Brain microvascular endothelial cell (primary cell): ENCODE results near the gene SDF2.
A peak's percentile ranks its signal among the peaks of the same experiment; 100 is the strongest.

Experiments used
- DNase-seq: peaks from one replicate; pipeline ENCODE4 v3.0.0-alpha.2; 2020
- H3K27ac ChIP-seq: fragments of 250-450 bp; sonication (Bioruptor Pico); 2 replicates; pipeline ENCODE4 v1.5.1; 2020; ENCODE audit warnings: mild to moderate bottlenecking, moderate library complexity
- H3K27me3 ChIP-seq: fragments of 250-450 bp; sonication (Bioruptor Pico); replicated peaks from 2 replicates; pipeline ENCODE4 v1.5.1; 2020; ENCODE audit warnings: mild to moderate bottlenecking
- H3K36me3 ChIP-seq: fragments of 250-450 bp; sonication (Bioruptor Pico); replicated peaks from 2 replicates; pipeline ENCODE4 v1.5.1; 2020; ENCODE audit warnings: mild to moderate bottlenecking
- H3K4me3 ChIP-seq: 2 replicates; pipeline ENCODE4 v1.5.1; 2011; ENCODE audit warnings: low read depth, mild to moderate bottlenecking, control low read depth, low read length, moderate library complexity
- in situ Hi-C: cut with HindIII; loops from 2 replicates; pipeline ENCODE4 v1.10.0; 2017; ENCODE audit warnings: low sequenced_read_pairs, low pct_ligation_motif_present
- TF ChIP-seq, protein P1 (sequence below): IDR thresholded peaks from 2 replicates; pipeline ENCODE4 v1.5.1; 2011; ENCODE audit warnings: low read depth, mild to moderate bottlenecking, moderate library complexity, low read length, control low read depth, inconsistent platforms; ENCODE audit errors: missing control alignments

SDF2 gene

DNA sequence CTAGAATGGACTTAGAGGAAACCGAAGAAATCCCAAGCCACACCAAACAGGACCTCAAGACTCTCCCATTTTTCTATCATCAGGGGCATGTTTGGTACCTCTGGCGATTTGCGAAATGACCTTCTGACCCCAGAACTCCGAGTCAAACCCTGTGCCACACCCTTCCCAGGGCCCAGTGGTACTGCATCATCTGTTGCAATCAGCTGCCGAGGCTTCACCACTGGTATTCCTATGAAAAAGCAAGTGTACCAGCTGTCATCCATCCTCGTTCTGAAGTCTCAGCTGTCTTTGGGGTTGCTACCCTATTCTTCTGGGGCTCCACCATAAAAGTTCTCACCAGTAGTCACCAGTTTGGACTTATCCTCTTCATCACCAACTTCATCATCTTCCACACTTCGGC, 45.4 kb downstream of the SDF2 start:
- TF ChIP-seq, protein P1, sequence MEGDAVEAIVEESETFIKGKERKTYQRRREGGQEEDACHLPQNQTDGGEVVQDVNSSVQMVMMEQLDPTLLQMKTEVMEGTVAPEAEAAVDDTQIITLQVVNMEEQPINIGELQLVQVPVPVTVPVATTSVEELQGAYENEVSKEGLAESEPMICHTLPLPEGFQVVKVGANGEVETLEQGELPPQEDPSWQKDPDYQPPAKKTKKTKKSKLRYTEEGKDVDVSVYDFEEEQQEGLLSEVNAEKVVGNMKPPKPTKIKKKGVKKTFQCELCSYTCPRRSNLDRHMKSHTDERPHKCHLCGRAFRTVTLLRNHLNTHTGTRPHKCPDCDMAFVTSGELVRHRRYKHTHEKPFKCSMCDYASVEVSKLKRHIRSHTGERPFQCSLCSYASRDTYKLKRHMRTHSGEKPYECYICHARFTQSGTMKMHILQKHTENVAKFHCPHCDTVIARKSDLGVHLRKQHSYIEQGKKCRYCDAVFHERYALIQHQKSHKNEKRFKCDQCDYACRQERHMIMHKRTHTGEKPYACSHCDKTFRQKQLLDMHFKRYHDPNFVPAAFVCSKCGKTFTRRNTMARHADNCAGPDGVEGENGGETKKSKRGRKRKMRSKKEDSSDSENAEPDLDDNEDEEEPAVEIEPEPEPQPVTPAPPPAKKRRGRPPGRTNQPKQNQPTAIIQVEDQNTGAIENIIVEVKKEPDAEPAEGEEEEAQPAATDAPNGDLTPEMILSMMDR = no peak
- Histone ChIP-seq H3K27me3 (no peaks in the 10 kb centered on the region), H3K27ac (no peak overlapping the region), H3K4me3 (no peak overlapping the region), H3K36me3 (peaks cover 83% of the 10 kb centered on the region)
- DNase-seq = no peak
- in situ Hi-C loops = no loop called here

DNA sequence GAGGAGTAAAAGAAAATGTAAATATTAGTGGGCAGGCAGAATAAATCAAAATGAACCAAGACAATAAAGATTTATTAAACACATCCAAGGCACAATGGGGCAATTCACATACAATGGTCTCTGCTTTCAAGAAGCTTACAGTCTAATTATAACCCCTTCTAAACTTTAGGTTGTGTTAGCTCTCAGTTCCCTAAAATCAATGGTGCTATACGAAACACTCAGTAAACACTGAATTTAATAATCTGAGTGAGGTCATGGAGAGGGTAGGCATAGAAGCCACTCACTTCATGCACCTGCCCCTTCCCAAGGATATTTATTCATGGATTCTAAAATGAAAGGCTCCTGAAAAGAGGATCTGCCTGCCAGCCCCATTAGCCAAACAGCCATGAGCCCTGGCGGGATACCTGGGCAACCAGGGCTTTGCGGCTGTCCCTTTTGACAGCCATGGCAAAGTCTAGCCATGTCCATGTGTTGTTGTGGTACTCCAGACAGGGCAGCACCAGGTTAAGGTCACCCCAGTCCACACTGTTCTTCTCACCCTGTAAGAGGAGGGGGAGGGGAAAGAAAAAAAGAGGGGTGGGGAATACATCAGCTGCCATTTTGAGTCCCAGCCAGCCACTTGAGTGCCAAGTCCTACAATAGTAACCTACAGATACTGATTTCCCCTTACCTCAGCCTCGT, 46.3 kb downstream of the SDF2 start:
- in situ Hi-C loops = no loop called here
- H3K27me3 ChIP-seq = no peaks in the 10 kb centered on the region
- DNase-seq = no peak
- H3K27ac ChIP-seq = no peak overlapping the region
- H3K4me3 ChIP-seq = no peak overlapping the region
- H3K36me3 ChIP-seq = peaks cover 83% of the 10 kb centered on the region
- TF ChIP-seq, protein P1 = no peak

DNA sequence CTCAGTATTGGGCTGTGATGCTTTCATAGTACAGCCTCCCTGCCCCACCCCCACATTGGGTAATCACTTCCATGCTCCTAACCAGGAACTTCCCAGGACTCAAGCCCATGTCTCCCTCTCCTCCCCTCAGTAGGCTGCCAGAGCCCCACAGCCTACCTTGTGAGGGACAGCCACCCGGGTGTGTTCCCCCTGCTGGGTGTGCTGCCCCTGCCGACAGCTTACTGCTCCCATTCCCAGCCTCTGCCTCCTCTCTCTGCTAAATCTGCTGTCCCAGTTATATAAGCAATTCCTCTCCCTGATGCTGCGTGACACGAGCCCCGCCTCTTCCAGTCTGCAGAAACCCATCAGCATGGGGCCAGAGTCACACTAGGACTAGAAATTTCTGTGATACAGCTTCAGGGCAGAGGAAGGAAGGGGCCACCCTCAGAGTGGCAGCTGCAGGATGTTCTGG, 47.8 kb downstream of the SDF2 start, which contains the start of gene RSKR:
Gene RSKR, minus strand, starts transcription at position 255 of the 451 bp plus-strand sequence. Its CDS starts 24 bp downstream, at position 231.
- Histone ChIP-seq H3K4me3 (no peak within 1 kb of the TSS), H3K36me3 (peaks cover 73% of the 10 kb centered on the region), H3K27me3 (no peaks in the 10 kb centered on the region), H3K27ac (no peak within 1 kb of the TSS)
- in situ Hi-C loops = no loop called here
- no peak for DNase-seq
- TF ChIP-seq, protein P1 = no peak

DNA sequence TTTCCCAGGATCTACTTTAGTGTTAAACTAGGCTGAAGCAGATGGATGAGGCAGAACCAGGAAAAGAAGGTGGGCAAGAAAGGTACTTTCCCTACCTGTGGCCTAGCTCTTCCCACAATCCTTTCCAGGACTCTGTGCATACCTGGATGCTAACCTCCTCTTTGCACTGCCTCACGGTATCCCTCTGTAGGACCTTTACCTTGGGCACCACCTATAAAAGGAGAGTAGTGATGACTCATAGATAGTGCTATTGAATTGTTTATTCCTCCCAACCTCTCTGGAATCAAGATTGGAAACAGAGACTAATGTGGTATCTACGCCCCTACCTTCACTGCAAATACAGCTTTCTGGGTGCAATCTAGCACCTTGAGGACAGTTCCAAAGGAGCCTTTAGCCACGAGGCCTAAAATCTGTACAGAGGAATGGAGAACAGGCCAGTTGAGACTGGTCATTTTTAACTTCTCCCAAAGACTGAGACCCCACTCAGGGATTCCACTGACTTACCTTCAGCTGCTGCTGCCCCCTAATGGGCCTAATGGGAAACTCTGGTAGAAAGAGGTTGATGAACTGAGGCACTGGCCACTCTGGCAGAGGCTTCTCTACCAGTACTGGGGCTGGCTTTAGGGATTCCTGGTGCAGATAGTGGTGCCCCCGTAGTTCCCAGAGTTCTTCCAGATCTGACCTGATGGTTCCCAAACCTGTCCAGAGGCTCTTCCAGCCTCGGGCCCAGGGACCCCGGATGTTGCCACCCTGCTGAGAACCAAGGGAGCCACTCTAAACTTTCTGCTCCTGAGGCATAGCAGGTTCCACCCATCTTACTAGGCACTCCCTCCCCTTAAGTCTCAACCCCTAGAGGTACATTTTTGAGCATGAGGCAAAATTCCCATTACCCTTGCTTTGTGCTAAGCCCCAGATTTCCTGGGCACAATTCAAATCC, 48.5 kb downstream of the SDF2 start:
- Histone ChIP-seq H3K27ac (no peak overlapping the region), H3K36me3 (peaks cover 65% of the 10 kb centered on the region), H3K4me3 (no peak overlapping the region), H3K27me3 (no peaks in the 10 kb centered on the region)
- in situ Hi-C loops = no loop called here
- peak; percentile 42 for DNase-seq
- TF ChIP-seq, protein P1 = peak; percentile 87

DNA sequence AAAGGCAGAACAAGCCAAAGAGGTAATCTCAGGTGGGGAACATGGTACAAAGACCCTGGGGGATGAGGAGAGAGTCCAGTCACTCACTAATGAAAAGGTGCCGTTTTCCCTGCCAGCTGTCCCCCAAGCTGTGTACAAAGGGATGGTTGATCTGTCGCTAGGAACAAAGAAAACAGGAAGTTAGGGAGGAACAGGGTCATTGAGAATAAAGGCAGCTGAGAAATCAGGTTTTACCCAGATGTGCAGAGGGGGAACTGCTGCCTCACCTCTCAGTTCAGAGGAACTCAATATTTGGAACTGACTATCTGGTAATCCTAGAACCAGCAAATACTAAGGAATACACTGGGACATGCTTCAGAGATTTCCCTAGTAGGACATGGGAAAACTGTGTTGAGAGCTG, 49.2 kb downstream of the SDF2 start:
- Histone ChIP-seq H3K4me3 (no peak overlapping the region), H3K36me3 (peaks cover 60% of the 10 kb centered on the region), H3K27me3 (no peaks in the 10 kb centered on the region), H3K27ac (no peak overlapping the region)
- DNase-seq = no peak
- TF ChIP-seq, protein P1 = no peak
- in situ Hi-C loops = no loop called here
